BLaER1 treated with 17β-estradiol and CSF1 and Interleukin-3, amounts not matched to agents 10 nM and 100 nM (cell line): ENCODE results near the gene GADD45A.

Experiments used
- H3K27ac ChIP-seq, 11 experiments: shearing (Covaris generic); formaldehyde crosslinking; 2 replicates each; pipeline ENCODE4 v1.8.1; 2022
- H3K27me3 ChIP-seq, 11 experiments: shearing (Covaris generic); formaldehyde crosslinking; 2 replicates each; pipeline ENCODE4 v1.8.1; 2022
- H3K36me3 ChIP-seq, 11 experiments: shearing (Covaris generic); formaldehyde crosslinking; 2 replicates each; pipeline ENCODE4 v1.8.1; 2022
- H3K4me1 ChIP-seq, 10 experiments: shearing (Covaris generic); formaldehyde crosslinking; 2 replicates each; pipeline ENCODE4 v1.8.1; 2022
- H3K4me2 ChIP-seq, 11 experiments: shearing (Covaris generic); formaldehyde crosslinking; 2 replicates each; pipeline ENCODE4 v1.8.1; 2022
- H3K4me3 ChIP-seq, 10 experiments: shearing (Covaris generic); formaldehyde crosslinking; 2 replicates each; pipeline ENCODE4 v1.8.1; 2022
- H3K9ac ChIP-seq, 11 experiments: shearing (Covaris generic); formaldehyde crosslinking; 2 replicates each; pipeline ENCODE4 v1.8.1; 2022
- H3K9me3 ChIP-seq, 11 experiments: shearing (Covaris generic); formaldehyde crosslinking; replicated peaks in 1 of 11; 2 replicates each; pipeline ENCODE4 v1.8.1; 2022
- H4K20me1 ChIP-seq, 11 experiments: shearing (Covaris generic); formaldehyde crosslinking; 2 replicates each; pipeline ENCODE4 v1.8.1; 2022
- Cebpa-rat ChIP-seq, 11 experiments: shearing (Covaris generic); IDR thresholded peaks; 2 replicates each; pipeline ENCODE4 v1.8.1; 2022

Gene GADD45A

DNA sequence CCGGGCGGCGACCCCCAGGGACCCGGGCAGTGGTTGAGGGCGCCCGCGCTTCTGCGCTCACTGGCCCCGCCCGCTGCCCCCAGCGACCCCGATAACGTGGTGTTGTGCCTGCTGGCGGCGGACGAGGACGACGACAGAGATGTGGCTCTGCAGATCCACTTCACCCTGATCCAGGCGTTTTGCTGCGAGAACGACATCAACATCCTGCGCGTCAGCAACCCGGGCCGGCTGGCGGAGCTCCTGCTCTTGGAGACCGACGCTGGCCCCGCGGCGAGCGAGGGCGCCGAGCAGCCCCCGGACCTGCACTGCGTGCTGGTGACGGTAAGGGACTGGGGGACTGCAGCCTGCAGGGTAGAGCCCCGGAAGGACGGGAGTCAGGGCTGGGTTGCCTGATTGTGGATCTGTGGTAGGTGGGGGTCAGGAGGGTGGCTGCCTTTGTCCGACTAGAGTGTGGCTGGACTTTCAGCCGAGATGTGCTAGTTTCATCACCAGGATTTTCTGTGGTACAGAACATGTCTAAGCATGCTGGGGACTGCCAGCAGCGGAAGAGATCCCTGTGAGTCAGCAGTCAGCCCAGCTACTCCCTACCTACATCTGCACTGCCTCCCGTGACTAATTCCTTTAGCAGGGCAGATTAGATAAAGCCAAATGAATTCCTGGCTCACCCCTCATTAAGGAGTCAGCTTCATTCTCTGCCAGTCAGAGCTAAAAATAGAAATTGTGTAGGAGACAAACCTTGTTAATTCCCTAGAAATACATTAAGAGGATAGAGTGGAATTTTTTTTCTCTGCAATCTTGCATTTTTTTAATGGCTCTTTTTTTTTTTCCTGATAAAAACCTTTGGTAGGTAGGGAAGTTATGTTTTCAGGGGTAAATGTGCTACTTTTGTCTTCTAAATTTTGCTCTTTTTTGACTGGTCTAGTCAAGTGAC is 1.5 kb downstream of the GADD45A start:
- H3K4me2 ChIP-seq: peak overlapping the region; percentile 79 to 92 (median 88)
- peak overlapping the region; percentile 79 to 99 (median 91) for H3K4me3 ChIP-seq
- H3K36me3 ChIP-seq: peaks cover 0 to 34% (median 31%) of the 10 kb centered on the region in 11 experiments; a peak in 18 of 22 replicates
- peaks cover 0 to 48% (median 22%) of the 10 kb centered on the region in 11 experiments; a peak in 16 of 22 replicates for H4K20me1 ChIP-seq
- no peaks in the 10 kb centered on the region for H3K9me3 ChIP-seq
- no peaks in the 10 kb centered on the region for H3K27me3 ChIP-seq
- peak overlapping the region; percentile 54 to 94 (median 90) for H3K27ac ChIP-seq
- H3K9ac ChIP-seq: peak overlapping the region; percentile 83 to 95 (median 91)
- 0 out of 22 replicates have a peak, but pooled peaks of 1 of the 11 experiments have one; percentile 19 for TF ChIP-seq Cebpa-rat (IDR thresholded peaks at IDR 0.05)
- H3K4me1 ChIP-seq: peaks cover 22 to 53% (median 32%) of the 10 kb centered on the region in 10 experiments

- Histone ChIP-seq H4K20me1 (peaks cover 0 to 48% (median 22%) of the 10 kb centered on the region in 11 experiments; a peak in 16 of 22 replicates), H3K27ac (peak overlapping the region in 10 of 11 experiments; percentile 82 to 94 (median 90); a peak in 16 of 22 replicates), H3K4me3 (peak overlapping the region; percentile 79 to 99 (median 91); a peak in 19 of 20 replicates), H3K4me2 (peak overlapping the region; percentile 79 to 92 (median 88)), H3K9ac (peak overlapping the region in 10 of 11 experiments; percentile 83 to 95 (median 92); a peak in 18 of 22 replicates), H3K9me3 (no peaks in the 10 kb centered on the region), H3K4me1 (peaks cover 22 to 53% (median 32%) of the 10 kb centered on the region in 10 experiments), H3K27me3 (no peaks in the 10 kb centered on the region), H3K36me3 (peaks cover 0 to 34% (median 31%) of the 10 kb centered on the region in 11 experiments; a peak in 18 of 22 replicates)
- TF ChIP-seq Cebpa-rat (IDR thresholded peaks at IDR 0.05): no peak
Measured at GRCh38 chr1:67687198-67687545, 2.2 kb downstream of the GADD45A start.

DNA sequence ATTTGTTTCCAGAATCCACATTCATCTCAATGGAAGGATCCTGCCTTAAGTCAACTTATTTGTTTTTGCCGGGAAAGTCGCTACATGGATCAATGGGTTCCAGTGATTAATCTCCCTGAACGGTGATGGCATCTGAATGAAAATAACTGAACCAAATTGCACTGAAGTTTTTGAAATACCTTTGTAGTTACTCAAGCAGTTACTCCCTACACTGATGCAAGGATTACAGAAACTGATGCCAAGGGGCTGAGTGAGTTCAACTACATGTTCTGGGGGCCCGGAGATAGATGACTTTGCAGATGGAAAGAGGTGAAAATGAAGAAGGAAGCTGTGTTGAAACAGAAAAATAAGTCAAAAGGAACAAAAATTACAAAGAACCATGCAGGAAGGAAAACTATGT is 2.6 kb downstream of the GADD45A start:
- H4K20me1 ChIP-seq: peaks cover 0 to 48% (median 22%) of the 10 kb centered on the region in 11 experiments; a peak in 16 of 22 replicates
- H3K27ac ChIP-seq: no peak overlapping the region
- H3K9ac ChIP-seq: peak overlapping the region in 1 of 11 experiments; percentile 93; a peak in 3 of 22 replicates
- H3K4me3 ChIP-seq: peak overlapping the region in 9 of 10 experiments; percentile 81 to 99 (median 92); a peak in 13 of 20 replicates
- no peaks in the 10 kb centered on the region for H3K27me3 ChIP-seq
- no peaks in the 10 kb centered on the region for H3K9me3 ChIP-seq
- peak overlapping the region; percentile 79 to 92 (median 88) for H3K4me2 ChIP-seq
- peaks cover 0 to 34% (median 31%) of the 10 kb centered on the region in 11 experiments; a peak in 18 of 22 replicates for H3K36me3 ChIP-seq
- no peak for TF ChIP-seq Cebpa-rat (IDR thresholded peaks at IDR 0.05)
- H3K4me1 ChIP-seq: peaks cover 22 to 51% (median 32%) of the 10 kb centered on the region in 10 experiments

DNA sequence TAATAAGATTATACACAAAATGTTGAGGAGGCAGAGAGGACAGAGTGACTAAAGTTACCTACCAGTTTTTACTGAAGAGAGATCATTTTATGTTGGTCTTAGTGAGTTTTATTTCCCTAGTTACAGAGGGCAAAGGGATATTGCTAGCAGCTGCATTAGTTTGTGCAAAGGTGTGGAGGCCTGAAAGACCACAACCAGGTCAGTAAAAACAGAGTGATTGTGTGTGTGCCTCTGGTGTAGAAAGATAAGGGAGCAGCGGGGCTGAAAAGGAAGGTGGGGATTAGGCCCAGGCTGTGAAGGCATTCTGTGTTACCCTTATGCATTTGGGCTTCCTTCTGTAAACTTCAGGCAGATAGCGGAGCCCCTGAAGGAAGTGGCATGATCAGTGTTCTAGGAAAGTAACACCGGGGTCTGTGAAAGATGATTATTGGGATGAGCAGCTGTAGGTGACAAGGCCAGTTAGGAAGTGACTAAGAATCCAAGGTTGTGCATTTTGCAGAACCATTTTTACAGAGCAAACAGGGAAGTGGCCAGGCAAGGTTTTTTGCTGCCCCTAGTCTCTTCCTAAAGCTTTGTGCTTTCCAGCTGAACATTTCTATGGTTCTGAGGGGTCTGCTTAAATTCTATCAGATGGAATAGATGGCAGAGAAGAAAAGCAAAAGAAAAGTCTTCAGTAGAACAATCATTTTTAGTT is 3.7 kb downstream of the GADD45A start:
- H3K36me3 ChIP-seq: peaks cover 0 to 34% (median 31%) of the 10 kb centered on the region in 11 experiments; a peak in 18 of 22 replicates
- H3K9ac ChIP-seq: peak overlapping the region in 1 of 11 experiments; percentile 9; a peak in 2 of 22 replicates
- H3K4me1 ChIP-seq: peaks cover 22 to 40% (median 32%) of the 10 kb centered on the region in 10 experiments

GRCh38 chr1:67689267-67690017 is 4.4 kb downstream of the GADD45A start:
- Histone ChIP-seq H3K27ac (0 out of 22 replicates have a peak overlapping the region, but pooled peaks of 1 of the 11 experiments have one; percentile 4), H3K36me3 (peaks cover 0 to 34% (median 31%) of the 10 kb centered on the region in 11 experiments; a peak in 18 of 22 replicates), H3K9me3 (no peaks in the 10 kb centered on the region), H3K4me3 (no peak overlapping the region), H3K9ac (0 out of 22 replicates have a peak overlapping the region, but pooled peaks of 1 of the 11 experiments have one; percentile 9), H3K4me2 (peak overlapping the region in 5 of 11 experiments; percentile 62 to 91 (median 79); a peak in 8 of 22 replicates), H4K20me1 (peaks cover 0 to 48% (median 22%) of the 10 kb centered on the region in 11 experiments; a peak in 16 of 22 replicates), H3K4me1 (peaks cover 17 to 33% (median 27%) of the 10 kb centered on the region in 10 experiments), H3K27me3 (no peaks in the 10 kb centered on the region)
- no peak for TF ChIP-seq Cebpa-rat (IDR thresholded peaks at IDR 0.05)

More for the DNA sequence above, 3.7 kb downstream of the GADD45A start:
- Histone ChIP-seq H3K4me2 (peak overlapping the region in 10 of 11 experiments; percentile 10 to 92 (median 62); a peak in 17 of 22 replicates), H4K20me1 (peaks cover 0 to 48% (median 22%) of the 10 kb centered on the region in 11 experiments; a peak in 16 of 22 replicates), H3K4me3 (0 out of 20 replicates have a peak overlapping the region, but pooled peaks of 1 of the 10 experiments have one; percentile 14), H3K9me3 (no peaks in the 10 kb centered on the region), H3K27me3 (no peaks in the 10 kb centered on the region), H3K27ac (peak overlapping the region in 3 of 11 experiments; percentile 1 to 21 (median 4); a peak in 2 of 22 replicates)
- no peak for TF ChIP-seq Cebpa-rat (IDR thresholded peaks at IDR 0.05)

GRCh38 chr1:67690018-67690363 is 5.0 kb downstream of the GADD45A start:
- H3K27ac ChIP-seq: no peak overlapping the region
- peaks cover 0 to 48% (median 22%) of the 10 kb centered on the region in 11 experiments; a peak in 16 of 22 replicates for H4K20me1 ChIP-seq
- H3K4me2 ChIP-seq: no peak overlapping the region
- peaks cover 0 to 34% (median 31%) of the 10 kb centered on the region in 11 experiments; a peak in 18 of 22 replicates for H3K36me3 ChIP-seq
- TF ChIP-seq Cebpa-rat (IDR thresholded peaks at IDR 0.05): no peak
- H3K4me3 ChIP-seq: no peak overlapping the region
- peaks cover 14 to 30% (median 25%) of the 10 kb centered on the region in 10 experiments for H3K4me1 ChIP-seq
- no peaks in the 10 kb centered on the region for H3K9me3 ChIP-seq
- H3K9ac ChIP-seq: no peak overlapping the region
- H3K27me3 ChIP-seq: no peaks in the 10 kb centered on the region

GRCh38 chr1:67690411-67690810 is 5.4 kb downstream of the GADD45A start:
- Histone ChIP-seq H3K36me3 (peaks cover 0 to 34% (median 31%) of the 10 kb centered on the region in 11 experiments; a peak in 18 of 22 replicates), H3K27me3 (no peaks in the 10 kb centered on the region), H3K4me2 (no peak overlapping the region), H4K20me1 (peaks cover 0 to 45% (median 22%) of the 10 kb centered on the region in 11 experiments; a peak in 16 of 22 replicates), H3K9ac (no peak overlapping the region), H3K9me3 (no peaks in the 10 kb centered on the region), H3K4me1 (peaks cover 14 to 30% (median 25%) of the 10 kb centered on the region in 10 experiments), H3K4me3 (no peak overlapping the region), H3K27ac (no peak overlapping the region)
- TF ChIP-seq Cebpa-rat (IDR thresholded peaks at IDR 0.05): no peak
